ENCODE measurements around the gene GIPC1. TPM values are rescaled to one million over a fixed set of nuclear protein-coding genes. Genes with fewer than 3 reads are reported as not detected.

Gene GIPC1
- total and polyA plus RNA-seq, 9 donors = 14.7 to 64.5 (median 40.9) TPM

- Histone ChIP-seq H3K36me3 (no peaks in the 10 kb centered on the region), H3K27ac (peak overlapping the region; percentile 39 to 97), H3K4me1 (ENCODE audit: insufficient read depth) (peaks cover 15% of the 10 kb centered on the region), H3K4me3 (peak overlapping the region; percentile 100), H3K9me3 (no peaks in the 10 kb centered on the region), H3K27me3 (no peaks in the 10 kb centered on the region)
- DNase-seq = no peak
- intact Hi-C loops (cut with DNase I) = no loop called here
- WGBS, 3 donors = 51 to 73% (median 59%) methylated on average over 15 of the region's 15 CpGs
- TF ChIP-seq EP300 (IDR thresholded peaks at IDR 0.05) (no peak), CTCF (IDR thresholded peaks at IDR 0.05) (no peak), POLR2A (IDR thresholded peaks at IDR 0.05) (no peak)
Measured at GRCh38 chr19:14516048-14516534, 20.2 kb upstream of the GIPC1 start.

GRCh38 chr19:14515501-14516047 is 19.6 kb upstream of the GIPC1 start:
- H3K27ac ChIP-seq = peak overlapping the region in 1 of 2 donors; percentile 39
- no peaks in the 10 kb centered on the region for H3K36me3 ChIP-seq
- no peak overlapping the region for H3K4me3 ChIP-seq
- TF ChIP-seq EP300 (IDR thresholded peaks at IDR 0.05) (no peak), CTCF (IDR thresholded peaks at IDR 0.05) (no peak), POLR2A (IDR thresholded peaks at IDR 0.05) (no peak)
- H3K9me3 ChIP-seq = no peaks in the 10 kb centered on the region
- H3K4me1 ChIP-seq (ENCODE audit: insufficient read depth) = peaks cover 16% of the 10 kb centered on the region
- H3K27me3 ChIP-seq = no peaks in the 10 kb centered on the region
- 58 to 73% (median 62%) methylated on average over 8 of the region's 8 CpGs for WGBS, 3 donors
- intact Hi-C loops (cut with DNase I) = no loop called here
- peak in 1 of 5 donors; percentile 63 for DNase-seq

- Histone ChIP-seq H3K9me3 (no peaks in the 10 kb centered on the region), H3K4me3 (no peak overlapping the region), H3K36me3 (no peaks in the 10 kb centered on the region), H3K4me1 (ENCODE audit: insufficient read depth) (peaks cover 16% of the 10 kb centered on the region), H3K27ac (no peak overlapping the region), H3K27me3 (no peaks in the 10 kb centered on the region)
- TF ChIP-seq POLR2A (IDR thresholded peaks at IDR 0.05) = no peak
- WGBS, 3 donors = 74 to 76% (median 74%) methylated on average over 8 of the region's 8 CpGs
- intact Hi-C loops (cut with DNase I) = no loop called here
- DNase-seq = no peak
Measured at GRCh38 chr19:14514215-14514863, 18.4 kb upstream of the GIPC1 start.

GRCh38 chr19:14512406-14512961 is 16.6 kb upstream of the GIPC1 start:
- TF ChIP-seq EP300 (IDR thresholded peaks at IDR 0.05) = no peak
- no peak for TF ChIP-seq POLR2A (IDR thresholded peaks at IDR 0.05)
- no peak for TF ChIP-seq CTCF (IDR thresholded peaks at IDR 0.05)
- no peaks in the 10 kb centered on the region for H3K9me3 ChIP-seq
- no peaks in the 10 kb centered on the region for H3K27me3 ChIP-seq
- intact Hi-C loops (cut with DNase I) = no loop called here
- no peak overlapping the region for H3K27ac ChIP-seq
- no peak for DNase-seq
- peaks cover 16% of the 10 kb centered on the region for H3K4me1 ChIP-seq (ENCODE audit: insufficient read depth)
- 85 to 91% (median 89%) methylated on average over 14 of the region's 14 CpGs for WGBS, 3 donors
- H3K4me3 ChIP-seq = no peak overlapping the region
- no peaks in the 10 kb centered on the region for H3K36me3 ChIP-seq

- TF ChIP-seq CTCF (IDR thresholded peaks at IDR 0.05) (no peak), EP300 (IDR thresholded peaks at IDR 0.05) (no peak), POLR2A (IDR thresholded peaks at IDR 0.05) (no peak)
- Histone ChIP-seq H3K4me3 (no peak overlapping the region), H3K27ac (no peak overlapping the region), H3K9me3 (no peaks in the 10 kb centered on the region), H3K4me1 (ENCODE audit: insufficient read depth) (peaks cover 12% of the 10 kb centered on the region), H3K27me3 (no peaks in the 10 kb centered on the region), H3K36me3 (no peaks in the 10 kb centered on the region)
- WGBS, 3 donors = 68 to 76% (median 73%) methylated on average over 4 of the region's 4 CpGs
- intact Hi-C loops (cut with DNase I) = no loop called here
- DNase-seq = no peak
Measured at GRCh38 chr19:14511229-14511593, 15.3 kb upstream of the GIPC1 start.

Measured in ovary (tissue), 9 donors.